Fibroblast of skin of abdomen (primary cell): Measurements from ENCODE around the gene PGM3.
A peak's percentile ranks its signal among the peaks of the same experiment; 100 is the strongest.

Experiments
- DNase-seq: peaks from one replicate; pipeline ENCODE4 v3.0.0-alpha.2; 2013

The PGM3 gene

DNA sequence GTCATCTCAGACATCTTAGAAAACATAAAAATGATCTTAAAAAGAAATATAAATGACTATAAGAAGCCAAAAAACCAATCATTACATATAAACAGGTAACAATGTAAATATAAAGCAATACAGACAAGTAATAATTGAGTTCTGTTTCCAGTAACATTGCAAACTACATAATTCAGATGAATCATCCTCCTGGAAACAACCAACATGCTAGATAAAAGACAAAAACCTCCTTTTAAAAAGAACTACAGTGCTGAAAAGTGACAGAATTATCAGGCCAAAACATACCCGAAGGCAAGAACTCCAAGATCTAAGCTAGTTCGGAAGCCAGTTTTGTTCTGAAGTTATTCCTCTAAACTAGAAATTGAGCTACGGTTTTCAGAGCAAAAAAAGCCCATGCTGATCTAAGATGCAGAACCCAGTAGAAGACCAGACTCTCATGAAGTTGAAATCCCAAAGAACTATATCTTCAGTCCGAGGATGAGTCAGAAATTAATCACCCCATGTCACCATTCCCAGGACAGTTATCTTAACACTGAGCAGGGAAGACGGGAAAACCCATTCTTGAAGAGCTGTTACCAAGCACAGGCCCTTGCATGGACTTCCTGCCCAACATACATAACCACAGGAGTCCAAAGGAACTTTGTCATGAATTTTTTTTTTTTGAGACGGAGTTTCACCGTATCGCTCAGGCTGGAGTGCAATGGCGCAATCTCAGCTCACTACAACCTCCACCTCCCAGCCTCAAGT is 9.8 kb downstream of the PGM3 start:
- DNase-seq = peak; percentile 88

DNA sequence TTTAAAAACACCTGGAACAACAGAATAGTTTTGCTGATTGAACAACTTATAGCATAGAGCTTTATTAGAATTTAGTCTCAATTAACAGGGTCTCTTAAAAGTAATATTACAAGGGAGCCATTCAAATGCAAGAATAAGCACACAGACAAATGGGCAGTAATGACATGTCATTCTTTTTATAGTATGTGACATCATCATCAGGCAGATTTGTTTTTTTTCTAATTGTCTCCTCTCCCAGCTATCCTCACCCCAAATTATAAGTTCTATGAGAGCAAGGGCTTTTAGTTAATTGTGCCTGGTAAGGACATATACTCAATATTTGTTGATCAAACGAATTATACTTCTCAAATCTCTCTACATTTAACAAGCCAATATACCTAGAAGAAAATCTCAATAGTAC is 11.0 kb downstream of the PGM3 start:
- no peak for DNase-seq

DNA sequence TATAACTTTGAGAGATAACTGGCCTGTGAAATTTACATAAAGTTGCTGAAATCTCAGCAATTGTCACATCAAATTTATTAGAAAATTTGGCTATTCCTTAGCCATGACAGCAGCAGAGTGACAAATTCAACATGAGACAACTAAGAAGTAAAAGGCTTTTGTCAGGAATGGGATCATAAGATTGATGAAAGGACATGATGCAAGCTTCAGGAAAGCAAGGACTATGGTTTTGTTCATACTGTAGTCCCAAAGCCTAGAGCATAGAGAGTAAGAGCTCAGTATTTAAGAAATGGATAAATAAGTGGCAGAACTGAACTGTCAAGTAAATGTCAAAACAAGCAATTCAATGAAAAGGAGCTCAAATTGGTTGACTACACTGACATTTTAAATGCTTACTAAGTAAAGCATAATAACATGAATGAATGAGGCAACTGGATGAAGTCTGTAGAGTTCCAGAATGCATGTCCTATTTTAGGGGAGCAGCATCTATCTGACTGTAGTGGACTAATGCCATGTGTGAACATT is 12.6 kb downstream of the PGM3 start:
- DNase-seq = no peak

DNA sequence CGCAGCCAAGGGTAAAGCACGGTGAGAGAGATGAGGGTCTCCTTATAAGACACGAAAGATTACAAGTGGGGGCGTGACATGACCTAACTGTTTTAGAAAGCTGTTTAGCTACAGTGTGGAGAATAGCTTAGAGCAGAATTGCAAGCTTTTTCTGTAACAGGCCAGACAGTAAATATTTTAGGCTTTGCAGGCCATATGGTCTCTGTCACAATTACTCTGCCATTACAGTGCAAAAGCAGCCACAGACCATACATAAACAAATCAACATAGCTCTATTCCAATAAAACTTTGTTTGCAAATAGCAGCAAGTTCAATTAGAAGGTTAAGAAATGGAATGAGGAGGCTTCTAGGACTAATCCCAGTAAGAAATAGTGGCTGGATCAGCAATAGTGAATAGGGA is 16.8 kb downstream of the PGM3 start:
- DNase-seq = no peak

DNA sequence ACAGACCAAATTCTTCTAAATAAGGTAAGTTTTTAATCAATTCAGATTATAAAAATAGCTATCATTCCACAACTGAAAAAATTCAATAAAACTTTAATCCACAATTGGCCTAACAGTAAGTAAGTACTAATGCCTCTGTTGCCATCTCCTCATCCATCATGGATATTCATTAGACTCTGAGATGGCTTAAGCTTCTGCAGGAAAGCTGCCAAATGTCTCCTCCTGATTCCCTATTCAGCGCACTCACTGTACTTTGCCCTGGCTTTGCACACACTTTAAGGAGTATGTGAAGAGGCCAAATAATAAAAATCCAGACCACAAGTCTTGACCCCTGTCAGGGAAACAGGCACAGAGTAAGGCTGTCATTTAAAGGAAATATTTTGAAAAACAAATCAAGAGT is 23.6 kb downstream of the PGM3 start:
- peak; percentile 24 for DNase-seq

DNA sequence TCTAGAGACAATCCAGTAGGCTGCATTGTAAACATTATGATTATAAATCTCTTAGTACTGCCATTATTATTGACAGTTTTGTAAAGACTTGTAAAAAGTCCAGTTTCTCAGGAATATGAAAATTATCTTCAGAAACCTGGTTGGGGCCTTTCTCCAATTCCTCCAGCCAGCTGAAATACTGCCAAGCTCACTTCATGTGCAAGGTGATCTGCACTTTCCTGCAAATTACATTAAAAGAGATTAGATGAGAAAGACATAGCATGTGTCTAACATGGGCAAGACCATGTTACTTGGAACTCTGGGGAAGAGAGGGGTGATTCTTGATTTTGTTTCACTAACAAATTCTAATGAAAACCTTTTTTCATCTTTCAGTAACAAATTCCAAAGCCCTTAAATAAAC is 24.0 kb downstream of the PGM3 start:
- DNase-seq = no peak

DNA sequence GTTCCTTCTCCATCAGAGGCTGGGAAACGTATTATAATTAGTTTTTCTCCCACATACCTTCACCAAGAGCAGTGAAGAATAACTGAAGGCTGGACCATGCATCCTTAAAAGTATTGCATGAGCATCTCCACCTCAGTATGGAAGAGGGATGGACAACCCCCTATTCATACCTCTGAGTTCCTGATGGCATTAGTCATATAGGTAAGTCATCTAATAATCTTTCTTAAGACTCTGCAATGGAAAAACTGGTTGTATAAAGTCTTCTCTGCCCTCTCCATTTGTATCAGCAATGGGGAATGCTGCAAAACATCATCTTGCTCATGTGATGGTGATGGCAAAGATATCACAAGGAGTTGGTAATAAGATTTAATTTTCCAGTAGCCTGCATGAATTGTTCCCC is 24.5 kb downstream of the PGM3 start:
- no peak for DNase-seq

DNA sequence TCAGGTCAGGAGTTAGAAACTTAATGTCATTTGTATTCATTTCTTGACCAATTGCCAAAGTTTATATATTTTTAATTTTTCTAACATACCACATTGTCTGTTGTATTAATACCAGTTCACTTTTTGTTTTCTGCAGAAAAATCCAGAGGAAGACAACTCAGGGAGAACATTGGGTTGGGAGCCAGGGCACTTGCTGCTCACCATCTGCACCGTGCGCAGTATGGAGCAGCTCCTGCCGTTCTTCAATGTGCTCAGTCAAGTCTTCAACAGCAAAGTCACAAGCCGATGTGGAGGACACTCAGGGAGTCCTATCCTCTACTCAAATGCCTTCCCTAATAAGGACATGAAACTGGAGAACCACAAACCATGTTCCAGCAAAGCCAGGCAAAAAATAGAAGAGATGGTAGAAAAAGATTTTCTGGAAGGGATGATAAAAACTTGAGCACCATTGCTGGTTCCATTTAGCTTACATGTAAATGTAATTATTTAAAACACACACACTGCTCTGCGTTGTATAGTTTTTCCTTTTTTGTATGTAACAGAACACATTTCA is 25.3 kb downstream of the PGM3 start:
- DNase-seq = no peak

DNA sequence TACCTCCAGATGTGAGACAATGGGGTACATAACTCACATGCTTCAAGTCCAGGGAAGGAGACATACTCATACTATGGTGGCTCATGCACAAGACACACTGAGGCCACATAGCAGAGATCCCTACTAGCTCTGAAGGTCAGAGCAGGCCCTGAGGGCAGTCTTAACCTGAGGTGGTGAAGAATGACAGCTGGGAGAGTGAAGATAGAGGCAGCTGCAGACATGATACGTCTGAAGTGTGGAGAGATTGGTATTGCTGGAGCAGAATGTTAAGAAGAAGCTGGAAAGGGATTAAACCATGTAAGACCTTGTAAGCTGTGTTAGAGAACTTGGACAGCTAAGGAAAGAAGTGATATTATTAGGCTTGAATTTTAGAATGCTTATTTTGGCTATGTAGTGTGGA is 32.9 kb downstream of the PGM3 start:
- no peak for DNase-seq

DNA sequence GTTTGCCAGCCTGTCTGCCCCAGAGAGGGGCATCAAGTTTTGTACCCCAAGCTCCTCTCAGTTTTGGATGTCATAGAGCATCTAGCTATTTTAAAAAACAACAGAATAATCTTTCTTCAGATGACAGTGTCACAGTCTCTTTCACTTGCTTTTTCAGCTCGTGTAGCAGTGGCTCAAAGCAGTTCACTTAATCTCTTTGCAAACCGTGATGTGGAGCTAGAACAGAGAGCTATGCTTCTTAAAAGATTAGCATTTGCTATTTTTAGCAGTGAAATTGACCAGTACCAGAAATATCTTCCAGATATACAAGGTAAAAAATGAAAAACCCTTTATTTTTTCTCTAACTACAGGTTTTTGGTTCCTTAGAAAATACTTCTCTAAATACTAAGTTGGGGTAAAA is 37.3 kb downstream of the PGM3 start:
- DNase-seq = no peak

DNA sequence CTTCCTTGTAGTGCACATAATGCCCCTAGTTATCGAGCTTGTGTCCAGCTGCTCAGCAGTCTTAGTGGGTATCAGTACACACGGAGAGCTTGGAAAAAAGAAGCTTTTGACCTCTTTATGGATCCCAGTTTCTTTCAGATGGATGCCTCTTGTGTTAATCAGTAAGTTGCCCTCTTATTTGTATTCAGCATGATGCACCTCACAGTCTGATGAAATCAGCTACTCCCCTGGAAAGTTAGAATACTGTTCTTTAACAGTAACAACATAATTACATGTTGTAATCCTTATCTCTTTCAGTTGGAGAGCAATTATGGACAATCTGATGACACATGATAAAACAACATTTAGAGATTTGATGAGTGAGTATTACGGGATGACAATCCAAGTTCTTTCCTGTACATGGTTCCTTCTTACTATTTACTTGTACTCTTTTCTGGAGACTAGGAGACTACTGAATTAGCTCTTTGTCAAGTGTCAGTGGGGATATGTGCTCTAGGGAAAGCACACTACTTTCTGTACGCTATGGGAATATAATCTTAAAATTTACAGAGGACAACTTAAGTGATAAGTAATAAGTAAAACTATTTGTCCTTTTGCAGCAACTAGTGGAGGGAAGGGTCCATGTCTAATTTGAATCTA is 39.1 kb downstream of the PGM3 start:
- no peak for DNase-seq

DNA sequence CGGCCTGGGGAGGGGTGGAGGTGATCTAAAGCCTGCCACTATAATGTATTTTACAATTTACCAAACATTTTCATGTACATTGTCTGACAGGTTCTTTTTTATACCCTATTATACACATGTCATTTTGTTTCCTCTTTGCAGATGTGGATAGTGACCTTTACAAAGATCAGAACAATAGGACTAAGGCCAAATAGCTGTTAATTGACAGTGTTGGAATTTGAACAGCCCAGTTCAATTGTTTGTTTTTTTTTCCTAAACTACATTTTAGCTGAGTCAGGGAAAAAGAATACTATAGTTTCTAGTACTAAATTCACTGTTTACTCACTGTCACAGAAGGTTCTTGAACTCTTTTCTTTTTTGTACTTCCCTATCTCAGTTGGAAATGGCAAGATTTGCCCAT is 40.2 kb downstream of the PGM3 start:
- no peak for DNase-seq

DNA sequence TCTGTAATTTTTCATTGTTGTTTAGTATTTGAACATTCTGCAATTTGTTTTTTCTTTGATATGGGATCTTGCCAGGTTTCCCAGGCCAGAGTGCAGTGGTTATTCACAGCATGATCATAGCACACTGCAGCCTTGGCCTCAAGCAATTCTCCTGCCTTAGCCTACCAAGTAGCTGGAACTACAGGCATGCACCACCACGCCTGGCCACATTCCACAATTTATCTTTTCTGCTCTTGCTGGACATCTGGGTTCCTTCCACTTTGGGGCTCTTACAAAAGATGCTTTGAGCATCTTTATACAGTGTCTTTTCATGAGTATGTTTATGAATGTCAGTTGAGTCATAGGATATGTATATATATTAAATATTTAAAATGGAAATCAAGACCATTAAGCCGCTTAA is 42.0 kb downstream of the PGM3 start:
- DNase-seq = peak; percentile 3

DNA sequence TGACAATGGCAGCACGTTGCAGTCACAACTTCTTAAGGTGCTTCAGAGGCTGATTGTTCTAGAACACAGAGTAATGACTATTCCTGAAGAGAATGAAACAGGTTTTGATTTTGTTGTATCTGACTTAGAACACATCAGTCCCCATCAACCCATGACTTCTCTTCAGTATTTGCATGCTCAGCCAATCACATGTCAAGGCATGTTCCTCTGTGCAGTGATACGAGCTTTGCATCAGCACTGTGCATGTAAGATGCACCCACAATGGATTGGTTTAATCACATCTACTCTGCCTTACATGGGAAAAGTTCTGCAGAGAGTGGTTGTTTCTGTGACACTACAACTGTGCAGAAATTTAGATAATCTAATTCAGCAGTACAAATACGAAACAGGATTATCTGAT is 54.3 kb downstream of the PGM3 start:
- no peak for DNase-seq

DNA sequence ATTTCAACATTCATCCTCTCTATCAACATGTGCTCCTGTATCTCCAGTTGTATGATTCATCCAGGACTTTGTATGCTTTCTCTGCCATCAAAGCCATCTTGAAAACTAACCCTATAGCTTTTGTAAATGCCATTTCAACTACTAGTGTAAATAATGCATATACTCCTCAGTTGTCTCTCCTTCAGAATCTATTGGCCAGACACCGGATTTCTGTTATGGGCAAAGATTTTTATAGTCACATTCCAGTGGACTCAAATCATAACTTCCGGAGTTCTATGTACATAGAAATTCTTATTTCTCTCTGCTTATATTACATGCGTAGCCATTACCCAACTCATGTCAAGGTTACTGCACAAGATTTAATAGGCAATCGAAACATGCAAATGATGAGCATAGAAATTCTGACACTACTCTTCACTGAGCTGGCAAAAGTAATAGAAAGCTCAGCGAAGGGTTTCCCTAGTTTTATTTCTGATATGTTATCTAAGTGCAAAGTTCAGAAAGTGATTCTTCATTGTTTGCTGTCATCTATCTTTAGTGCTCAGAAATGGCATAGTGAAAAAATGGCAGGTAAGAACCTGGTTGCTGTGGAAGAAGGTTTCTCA is 54.8 kb downstream of the PGM3 start:
- DNase-seq = no peak

DNA sequence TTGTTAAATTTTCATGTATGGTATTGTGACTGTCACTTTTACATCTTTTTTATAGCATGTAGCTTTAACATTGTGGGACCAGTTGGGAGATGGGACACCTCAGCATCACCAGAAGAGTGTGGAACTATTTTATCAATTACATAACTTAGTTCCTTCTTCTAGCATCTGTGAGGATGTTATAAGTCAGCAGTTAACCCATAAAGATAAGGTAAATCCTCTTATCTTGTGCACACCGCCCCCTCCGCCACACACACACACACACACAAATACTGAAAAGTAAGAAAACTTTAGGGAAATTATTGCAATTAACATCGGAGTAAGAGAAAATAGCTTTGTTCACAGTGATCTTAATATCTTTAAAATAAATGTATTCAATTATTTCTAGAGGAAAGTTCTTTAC is 60.9 kb downstream of the PGM3 start:
- no peak for DNase-seq

DNA sequence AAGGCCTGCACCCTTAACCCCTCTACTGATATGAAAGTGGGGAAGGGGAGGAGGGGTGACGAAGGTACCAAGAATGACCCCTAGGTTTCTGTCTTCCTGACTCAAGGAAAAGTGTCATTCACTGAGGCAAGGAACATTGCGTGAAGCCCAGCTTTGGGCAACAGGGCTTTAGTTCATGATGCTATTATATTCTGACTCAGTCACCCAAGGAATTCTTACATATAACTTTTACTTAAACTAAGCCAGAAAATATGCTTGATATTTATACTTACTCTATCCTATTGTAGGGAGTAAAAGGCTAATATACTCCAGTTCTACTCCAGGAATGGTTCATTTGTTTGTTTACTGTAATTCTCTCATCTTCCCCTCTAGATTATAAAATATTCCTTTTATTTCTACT is 65.1 kb downstream of the PGM3 start:
- no peak for DNase-seq

DNA sequence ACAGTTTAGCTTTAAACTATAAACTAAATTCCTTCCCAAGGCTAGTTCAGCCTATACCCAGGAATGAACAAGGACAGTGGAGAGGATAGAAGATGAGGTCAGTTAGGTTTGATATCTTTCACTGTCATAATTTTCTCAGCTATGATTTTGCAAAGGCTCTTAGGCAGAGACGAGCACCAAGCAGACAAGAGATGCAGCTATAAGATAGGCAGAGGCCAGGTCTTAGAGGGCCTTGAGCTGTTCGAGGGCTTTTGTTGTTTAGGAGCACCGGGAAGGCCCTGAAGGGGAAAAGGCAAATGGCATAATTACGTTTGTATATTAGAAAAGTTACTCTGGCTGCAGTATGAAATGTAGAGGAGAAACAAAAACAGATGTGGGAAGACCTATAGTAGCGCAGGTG is 65.8 kb downstream of the PGM3 start:
- DNase-seq = no peak

DNA sequence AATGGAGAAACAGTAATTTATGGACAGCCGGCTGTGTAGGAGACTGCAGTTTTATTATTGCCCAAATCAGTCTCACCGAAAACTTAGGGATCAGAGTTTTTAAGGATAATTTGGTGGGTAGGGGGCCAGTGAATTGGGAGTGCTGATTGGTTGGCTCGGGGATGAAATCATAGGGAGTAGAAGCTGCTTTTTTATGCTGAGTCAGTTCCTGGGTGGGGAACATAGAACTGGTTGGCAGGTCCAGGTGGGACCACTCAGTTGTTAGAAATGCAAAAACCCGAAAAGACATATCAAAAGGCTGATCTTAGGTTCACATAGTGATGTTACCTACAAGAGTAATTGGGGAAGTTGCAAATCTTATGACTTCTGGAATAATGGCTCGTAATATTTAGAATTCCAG is 66.3 kb downstream of the PGM3 start:
- DNase-seq = no peak

DNA sequence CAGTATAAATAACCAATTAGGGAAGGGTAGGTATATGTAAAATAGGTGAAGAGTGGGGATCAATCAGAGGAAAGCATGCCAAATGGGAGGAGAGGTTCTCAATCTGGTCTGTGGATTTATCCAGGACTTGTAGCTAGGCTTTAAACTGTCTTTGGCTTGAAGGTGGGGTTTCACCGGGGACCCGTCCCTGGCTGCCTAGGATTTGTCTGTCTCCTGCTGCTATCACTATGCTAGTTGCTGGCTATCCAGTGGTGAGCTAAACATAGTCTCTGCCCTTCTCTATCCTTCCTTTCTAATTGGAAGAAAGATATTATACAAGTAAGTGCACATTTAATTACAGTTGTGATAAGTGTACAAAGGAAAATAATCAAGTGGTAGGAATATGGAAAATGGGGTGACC is 66.8 kb downstream of the PGM3 start:
- no peak for DNase-seq

DNA sequence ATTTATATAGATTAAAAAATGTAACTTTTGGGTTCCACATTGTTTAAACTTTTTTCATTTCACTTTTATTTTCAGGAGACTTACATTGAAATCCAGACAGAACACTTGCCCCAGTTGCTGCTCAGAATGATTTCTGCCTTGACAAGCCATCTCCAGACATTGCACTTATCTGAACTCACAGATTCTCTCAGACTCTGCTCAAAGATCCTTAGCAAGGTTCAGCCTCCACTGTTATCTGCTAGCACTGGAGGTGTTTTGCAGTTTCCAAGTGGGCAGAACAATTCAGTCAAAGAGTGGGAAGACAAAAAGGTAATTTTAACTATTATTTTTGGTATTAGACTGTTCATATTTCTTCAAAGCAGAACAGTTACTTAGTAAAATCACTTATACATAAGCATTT is 67.6 kb downstream of the PGM3 start:
- no peak for DNase-seq

DNA sequence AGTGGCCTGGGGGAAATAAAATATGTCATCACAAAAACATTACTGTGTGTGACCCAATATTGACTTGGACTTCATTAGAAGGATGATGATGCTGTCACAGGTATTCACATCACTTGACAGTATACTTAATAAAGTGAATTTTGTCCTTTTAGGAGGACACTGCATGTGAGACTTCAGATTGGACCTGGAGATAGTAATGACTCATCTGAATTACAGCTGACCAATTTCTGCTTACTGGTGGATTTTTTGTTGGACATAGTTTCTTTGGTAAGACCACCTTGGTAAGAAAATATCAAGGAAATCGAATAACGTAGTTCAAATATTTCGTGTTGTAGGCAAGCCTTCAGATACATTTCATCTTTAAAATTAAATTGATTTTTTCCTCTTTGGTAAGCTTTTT is 68.5 kb downstream of the PGM3 start:
- no peak for DNase-seq

DNA sequence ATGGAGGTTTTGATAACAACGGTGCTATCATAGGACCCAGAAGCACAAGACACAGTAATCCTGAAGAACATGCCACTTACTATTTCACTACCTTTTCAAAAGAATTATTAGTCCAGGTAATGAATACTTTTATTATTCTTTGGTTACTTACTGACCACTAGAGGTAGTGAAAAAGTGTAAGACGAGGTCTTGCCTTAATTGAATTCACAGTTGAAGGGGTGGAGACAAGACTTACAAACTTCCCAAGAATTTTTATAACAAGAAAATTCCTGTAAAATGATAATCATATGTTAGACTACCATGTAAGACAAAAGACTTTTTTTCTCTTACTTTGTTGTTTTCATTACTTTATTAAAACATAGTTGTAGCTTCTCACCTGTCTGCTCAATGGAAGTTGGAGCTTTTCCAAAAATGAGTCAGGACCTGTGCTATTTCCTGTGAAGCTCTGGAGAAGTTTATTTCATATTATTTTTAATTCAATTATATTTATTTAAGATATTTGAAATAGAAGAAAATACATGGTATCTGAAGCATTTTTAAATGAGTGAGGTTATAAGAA is 73.2 kb downstream of the PGM3 start:
- no peak for DNase-seq

DNA sequence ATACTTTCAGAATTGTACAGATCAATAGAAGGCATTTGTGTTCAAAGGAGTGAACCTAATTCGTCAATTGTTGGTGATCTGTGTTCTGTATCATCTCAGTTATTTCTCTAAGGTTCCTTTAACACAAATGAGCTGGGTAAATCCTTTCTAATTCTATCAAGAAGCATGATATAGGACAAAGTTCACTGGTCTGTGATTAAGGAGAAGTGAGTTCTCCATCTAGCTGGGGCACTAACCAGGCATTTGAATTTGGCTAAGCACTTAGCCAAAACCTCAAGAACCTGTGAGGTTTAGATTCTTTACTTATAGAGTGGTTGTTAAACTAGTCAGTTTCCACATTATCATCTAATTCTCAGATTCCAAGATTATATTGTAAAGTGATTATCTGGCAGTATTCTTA is 75.3 kb downstream of the PGM3 start:
- DNase-seq = no peak
